Measurements from ENCODE around the gene MED12. TPM values are rescaled to one million over a fixed set of nuclear protein-coding genes. Genes with fewer than 3 reads are reported as not detected.

MED12 gene
- total RNA-seq, 1 donor from 2014 or later: 33.8 TPM

DNA sequence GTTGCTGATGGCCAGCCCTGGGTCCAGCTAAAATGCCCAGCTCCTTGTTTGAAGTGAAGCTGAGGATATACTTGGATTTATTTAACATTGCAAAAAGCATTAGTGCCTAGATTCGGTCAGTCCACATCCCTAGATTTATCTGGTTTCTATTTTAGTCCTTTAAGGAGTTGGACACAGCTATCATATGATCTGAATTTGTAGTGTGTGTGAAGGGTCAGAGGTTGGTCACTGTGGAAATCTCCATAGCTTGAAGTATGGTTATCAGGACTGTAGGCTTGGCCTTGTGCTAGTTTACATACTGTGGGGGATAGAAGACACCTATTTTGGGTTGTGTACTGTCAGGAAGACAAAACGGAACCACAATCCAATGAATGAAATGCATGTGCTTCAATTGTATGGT lies 55.0 kb downstream of the MED12 start:
- Histone ChIP-seq H2AFZ (ENCODE audit: low read depth, low read length) (no peak overlapping the region), H3K9me3 (ENCODE audit: insufficient read depth, low read depth, low read length) (no peaks in the 10 kb centered on the region), H3K27me3 (ENCODE audit: insufficient read depth, low read length) (no peaks in the 10 kb centered on the region), H3K27ac (ENCODE audit: low read depth, low read length) (no peak overlapping the region), H3K9ac (ENCODE audit: low read length) (no peak overlapping the region), H3K79me2 (ENCODE audit: insufficient read depth, low read length) (no peaks in the 10 kb centered on the region), H3K4me2 (ENCODE audit: low read length) (no peak overlapping the region), H4K20me1 (ENCODE audit: insufficient read depth, low read length) (no peaks in the 10 kb centered on the region), H3K36me3 (ENCODE audit: insufficient read depth, low read length) (no peaks in the 10 kb centered on the region), H3K4me3 (ENCODE audit: insufficient read depth, low read depth, low read length) (no peak overlapping the region), H3K4me1 (ENCODE audit: insufficient read depth, low read length) (no peaks in the 10 kb centered on the region)
- FAIRE-seq (no peak), DNase-seq (ENCODE audit: low read depth) (no peak)
- Mint-ChIP-seq H3K27ac (ENCODE audit: unreplicated experiment) (no peak overlapping the region), H3K27me3 (ENCODE audit: low read depth, unreplicated experiment) (no peaks in the 10 kb centered on the region), H3K36me3 (ENCODE audit: low read depth, unreplicated experiment) (no peaks in the 10 kb centered on the region), H3K9me3 (ENCODE audit: unreplicated experiment) (no peaks in the 10 kb centered on the region), H3K4me3 (ENCODE audit: unreplicated experiment) (no peak overlapping the region), H3K4me1 (ENCODE audit: low read depth, unreplicated experiment) (peaks cover 15% of the 10 kb centered on the region)
- TF ChIP-seq, protein P1, sequence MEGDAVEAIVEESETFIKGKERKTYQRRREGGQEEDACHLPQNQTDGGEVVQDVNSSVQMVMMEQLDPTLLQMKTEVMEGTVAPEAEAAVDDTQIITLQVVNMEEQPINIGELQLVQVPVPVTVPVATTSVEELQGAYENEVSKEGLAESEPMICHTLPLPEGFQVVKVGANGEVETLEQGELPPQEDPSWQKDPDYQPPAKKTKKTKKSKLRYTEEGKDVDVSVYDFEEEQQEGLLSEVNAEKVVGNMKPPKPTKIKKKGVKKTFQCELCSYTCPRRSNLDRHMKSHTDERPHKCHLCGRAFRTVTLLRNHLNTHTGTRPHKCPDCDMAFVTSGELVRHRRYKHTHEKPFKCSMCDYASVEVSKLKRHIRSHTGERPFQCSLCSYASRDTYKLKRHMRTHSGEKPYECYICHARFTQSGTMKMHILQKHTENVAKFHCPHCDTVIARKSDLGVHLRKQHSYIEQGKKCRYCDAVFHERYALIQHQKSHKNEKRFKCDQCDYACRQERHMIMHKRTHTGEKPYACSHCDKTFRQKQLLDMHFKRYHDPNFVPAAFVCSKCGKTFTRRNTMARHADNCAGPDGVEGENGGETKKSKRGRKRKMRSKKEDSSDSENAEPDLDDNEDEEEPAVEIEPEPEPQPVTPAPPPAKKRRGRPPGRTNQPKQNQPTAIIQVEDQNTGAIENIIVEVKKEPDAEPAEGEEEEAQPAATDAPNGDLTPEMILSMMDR (IDR thresholded peaks at IDR 0.05; ENCODE audit: insufficient read depth, low read depth, low read length): no peak
- no peak for TF ChIP-seq EZH2 (IDR thresholded peaks at IDR 0.05; ENCODE audit: insufficient read depth, low read length)

DNA sequence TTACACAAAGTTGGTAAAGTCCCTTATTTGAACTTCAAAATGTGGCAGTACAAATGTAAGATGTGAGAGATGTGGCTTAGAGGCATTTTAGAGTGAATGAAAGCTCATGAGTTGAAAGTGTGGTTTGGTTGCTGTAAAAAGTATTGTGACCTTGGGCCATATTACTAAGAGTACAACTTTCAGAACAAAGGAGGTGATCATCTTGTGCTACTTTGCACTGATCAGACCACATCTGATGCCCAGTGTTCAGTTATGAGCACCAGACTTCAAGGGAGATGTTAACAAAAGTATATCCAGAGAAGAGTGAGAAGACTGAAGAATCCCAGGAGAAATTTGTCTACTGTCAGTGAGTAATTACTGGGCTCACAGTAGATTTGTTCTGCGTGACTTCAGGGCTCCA lies 56.4 kb downstream of the MED12 start:
- H3K27ac Mint-ChIP-seq (ENCODE audit: unreplicated experiment): no peak overlapping the region
- no peak overlapping the region for H3K9ac ChIP-seq (ENCODE audit: low read length)
- H3K36me3 ChIP-seq (ENCODE audit: insufficient read depth, low read length): no peaks in the 10 kb centered on the region
- H3K4me3 ChIP-seq (ENCODE audit: insufficient read depth, low read depth, low read length): no peak overlapping the region
- no peak for TF ChIP-seq EZH2 (IDR thresholded peaks at IDR 0.05; ENCODE audit: insufficient read depth, low read length)
- TF ChIP-seq, protein P1 (IDR thresholded peaks at IDR 0.05; ENCODE audit: insufficient read depth, low read depth, low read length): no peak
- DNase-seq (ENCODE audit: low read depth): no peak
- no peaks in the 10 kb centered on the region for H3K4me1 ChIP-seq (ENCODE audit: insufficient read depth, low read length)
- H3K79me2 ChIP-seq (ENCODE audit: insufficient read depth, low read length): no peaks in the 10 kb centered on the region
- H4K20me1 ChIP-seq (ENCODE audit: insufficient read depth, low read length): no peaks in the 10 kb centered on the region
- H3K9me3 Mint-ChIP-seq (ENCODE audit: unreplicated experiment): no peaks in the 10 kb centered on the region
- H3K36me3 Mint-ChIP-seq (ENCODE audit: low read depth, unreplicated experiment): no peaks in the 10 kb centered on the region
- no peak overlapping the region for H2AFZ ChIP-seq (ENCODE audit: low read depth, low read length)
- no peak overlapping the region for H3K4me3 Mint-ChIP-seq (ENCODE audit: unreplicated experiment)
- no peak overlapping the region for H3K27ac ChIP-seq (ENCODE audit: low read depth, low read length)
- no peak overlapping the region for H3K4me2 ChIP-seq (ENCODE audit: low read length)
- FAIRE-seq: no peak
- H3K4me1 Mint-ChIP-seq (ENCODE audit: low read depth, unreplicated experiment): peaks cover 15% of the 10 kb centered on the region
- H3K27me3 ChIP-seq (ENCODE audit: insufficient read depth, low read length): no peaks in the 10 kb centered on the region
- H3K27me3 Mint-ChIP-seq (ENCODE audit: low read depth, unreplicated experiment): no peaks in the 10 kb centered on the region
- no peaks in the 10 kb centered on the region for H3K9me3 ChIP-seq (ENCODE audit: insufficient read depth, low read depth, low read length)

DNA sequence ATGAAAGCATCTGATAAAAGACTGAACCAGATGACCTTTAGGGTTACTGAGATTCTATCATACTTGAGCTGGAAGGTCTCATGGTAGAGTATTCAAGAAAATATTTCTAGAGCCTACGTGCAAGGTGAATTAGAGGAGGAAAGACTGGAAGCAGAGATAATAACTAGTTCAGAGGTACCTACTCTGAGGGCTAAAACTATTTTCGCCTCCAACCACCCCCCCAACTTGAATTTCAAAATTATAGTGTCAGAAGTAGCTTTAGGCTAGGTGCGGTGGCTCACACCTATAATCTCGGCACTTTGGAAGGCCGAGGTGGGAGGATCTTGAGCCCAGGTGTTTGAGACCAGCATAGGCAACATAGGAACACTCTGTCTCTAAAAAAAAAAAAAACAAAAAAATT lies 57.1 kb downstream of the MED12 start:
- TF ChIP-seq, protein P1 (IDR thresholded peaks at IDR 0.05; ENCODE audit: insufficient read depth, low read depth, low read length): no peak
- TF ChIP-seq EZH2 (IDR thresholded peaks at IDR 0.05; ENCODE audit: insufficient read depth, low read length): no peak
- Histone ChIP-seq H3K9ac (ENCODE audit: low read length) (no peak overlapping the region), H3K4me3 (ENCODE audit: insufficient read depth, low read depth, low read length) (no peak overlapping the region), H3K79me2 (ENCODE audit: insufficient read depth, low read length) (no peaks in the 10 kb centered on the region), H3K4me1 (ENCODE audit: insufficient read depth, low read length) (no peaks in the 10 kb centered on the region), H4K20me1 (ENCODE audit: insufficient read depth, low read length) (no peaks in the 10 kb centered on the region), H3K27me3 (ENCODE audit: insufficient read depth, low read length) (no peaks in the 10 kb centered on the region), H3K36me3 (ENCODE audit: insufficient read depth, low read length) (no peaks in the 10 kb centered on the region), H2AFZ (ENCODE audit: low read depth, low read length) (no peak overlapping the region), H3K9me3 (ENCODE audit: insufficient read depth, low read depth, low read length) (no peaks in the 10 kb centered on the region), H3K27ac (ENCODE audit: low read depth, low read length) (no peak overlapping the region), H3K4me2 (ENCODE audit: low read length) (no peak overlapping the region)
- no peak overlapping the region for H3K4me3 Mint-ChIP-seq (ENCODE audit: unreplicated experiment)
- H3K9me3 Mint-ChIP-seq (ENCODE audit: unreplicated experiment): no peaks in the 10 kb centered on the region
- FAIRE-seq (no peak), DNase-seq (ENCODE audit: low read depth) (no peak)
- peaks cover 15% of the 10 kb centered on the region for H3K4me1 Mint-ChIP-seq (ENCODE audit: low read depth, unreplicated experiment)
- H3K27ac Mint-ChIP-seq (ENCODE audit: unreplicated experiment): no peak overlapping the region
- no peaks in the 10 kb centered on the region for H3K36me3 Mint-ChIP-seq (ENCODE audit: low read depth, unreplicated experiment)
- H3K27me3 Mint-ChIP-seq (ENCODE audit: low read depth, unreplicated experiment): no peaks in the 10 kb centered on the region

All from astrocyte (in vitro differentiated cells and primary cell).